ENCODE results near the gene RHEX.

GRCh38 chr1:206116191-206116872 is 63.4 kb downstream of the RHEX start:
- no peak for TF ChIP-seq CTCF (IDR thresholded peaks at IDR 0.05; ENCODE audit: low read depth, low read length)
- no peak for TF ChIP-seq EZH2phosphoT487 (IDR thresholded peaks at IDR 0.05; ENCODE audit: low read depth)

All from OCI-LY3 (cell line).